ENCODE data around the gene PIK3R1.
"Not testable (repeated sequence)": the region's sequence is repeated elsewhere in the genome, so short reads cannot be mapped to it uniquely, and the experiment has no call there.

PIK3R1 gene

GRCh38 chr5:68194386-68194785, 21.2 kb upstream of the PIK3R1 start:
- DNase-seq: no peak

- DNase-seq: no peak
Measured at GRCh38 chr5:68195137-68195536, 20.4 kb upstream of the PIK3R1 start.

GRCh38 chr5:68196876-68197275, 18.7 kb upstream of the PIK3R1 start:
- DNase-seq: no peak

- no peak for DNase-seq
Measured at GRCh38 chr5:68200288-68200687, 15.3 kb upstream of the PIK3R1 start.

GRCh38 chr5:68210654-68211053, 4.9 kb upstream of the PIK3R1 start:
- not testable (repeated sequence) for DNase-seq

- DNase-seq: no peak
Measured at GRCh38 chr5:68214482-68215207, 911 bp upstream of the PIK3R1 start.

GRCh38 chr5:68215898-68216244, 315 bp downstream of the PIK3R1 start:
- no peak for DNase-seq

GRCh38 chr5:68216245-68217046, 890 bp downstream of the PIK3R1 start:
- DNase-seq: peak; percentile 27

GRCh38 chr5:68217047-68217355, 1.4 kb downstream of the PIK3R1 start:
- no peak for DNase-seq

- no peak for DNase-seq
Measured at GRCh38 chr5:68217528-68217927, 2.0 kb downstream of the PIK3R1 start.

DNA sequence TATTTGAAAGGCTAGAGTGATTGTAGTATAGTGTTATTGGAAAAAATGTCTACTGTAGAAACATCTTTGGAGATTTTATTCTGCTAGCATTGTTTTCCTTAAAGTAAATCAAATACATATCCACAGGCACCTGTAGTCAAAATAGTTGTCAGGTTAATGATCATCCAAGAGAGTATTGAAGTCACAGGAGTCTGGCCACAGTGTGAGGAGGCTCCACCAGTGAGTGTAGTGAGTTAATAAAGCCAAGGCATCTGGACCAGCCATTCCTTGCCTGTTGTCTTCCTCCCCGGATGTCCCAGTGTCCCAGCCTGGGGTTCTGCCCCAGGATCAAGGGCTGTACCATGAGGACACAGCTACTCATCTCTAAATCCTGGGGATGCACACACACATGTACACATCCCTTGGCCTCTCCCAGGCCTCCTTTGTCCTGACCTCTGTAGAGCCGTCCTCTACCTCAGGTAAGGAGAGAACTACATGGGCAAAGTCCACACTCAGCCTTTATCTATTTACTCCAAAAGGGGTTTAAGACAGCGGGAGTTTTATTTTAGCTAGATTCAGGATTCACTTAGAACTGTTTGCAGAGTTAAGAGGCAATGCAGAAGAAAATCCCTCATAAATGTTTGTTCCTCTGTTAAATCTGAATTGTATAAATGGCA, 3.7 kb downstream of the PIK3R1 start:
- DNase-seq: no peak

DNA sequence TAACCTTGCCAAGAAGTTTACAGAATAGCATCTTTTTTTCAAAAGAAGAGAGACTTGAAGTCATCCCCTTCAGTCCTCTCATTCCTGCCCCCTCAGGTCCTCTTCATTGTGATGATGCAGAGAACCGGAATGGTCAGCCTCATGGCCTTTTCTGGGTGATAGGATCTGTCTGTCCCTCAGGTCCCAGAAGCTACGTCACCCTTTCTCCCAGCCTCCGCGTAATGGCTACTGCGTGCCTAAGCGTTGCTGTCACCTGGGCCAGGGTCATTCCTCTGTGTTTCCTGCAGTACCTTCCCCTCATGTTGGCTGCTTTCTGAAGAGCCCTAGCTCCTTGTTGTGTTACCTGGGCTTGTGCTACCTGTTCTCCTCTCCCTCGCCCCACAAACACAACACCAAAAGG, 4.7 kb downstream of the PIK3R1 start:
- DNase-seq: no peak

- no peak for DNase-seq
Measured at GRCh38 chr5:68220914-68221313, 5.4 kb downstream of the PIK3R1 start.

DNA sequence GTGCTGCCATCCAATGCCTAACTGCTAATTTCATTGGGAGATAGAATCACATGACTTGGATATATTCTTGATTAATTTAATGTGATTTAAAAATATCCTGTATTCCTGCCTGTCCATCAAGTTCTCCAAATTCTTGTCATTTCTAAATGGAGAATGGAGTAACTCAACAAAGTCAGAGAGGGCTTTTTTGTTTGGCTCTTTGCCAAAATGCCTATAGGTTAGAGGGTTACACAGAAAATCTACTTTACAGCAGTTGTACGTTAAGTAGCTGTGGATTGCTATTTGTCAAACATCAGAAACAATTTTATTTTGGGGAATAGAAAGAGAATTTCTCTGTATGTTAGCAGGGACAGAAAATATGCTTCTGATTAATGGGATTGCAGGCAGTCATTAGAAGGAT, 5.9 kb downstream of the PIK3R1 start:
- DNase-seq: no peak

DNA sequence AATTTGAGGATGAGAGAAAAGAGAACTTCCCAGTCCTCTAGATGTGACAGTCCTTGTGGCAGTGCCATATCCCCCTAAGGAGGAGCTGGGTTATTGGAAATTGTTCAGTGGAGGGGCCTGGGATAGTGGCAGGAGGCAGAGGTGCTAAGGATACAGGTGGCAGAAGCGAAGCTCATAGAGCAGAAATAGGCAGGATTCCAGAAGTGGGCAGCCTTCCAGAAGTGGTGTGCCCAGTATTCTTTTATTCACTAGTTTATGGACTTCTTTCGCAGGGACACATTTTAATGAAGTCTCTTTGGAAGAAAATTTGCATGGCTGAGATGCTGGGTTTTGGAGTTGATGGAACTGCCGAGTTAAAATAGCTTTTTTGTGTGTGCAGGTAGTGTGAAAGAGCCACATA, 6.8 kb downstream of the PIK3R1 start:
- DNase-seq: no peak

DNA sequence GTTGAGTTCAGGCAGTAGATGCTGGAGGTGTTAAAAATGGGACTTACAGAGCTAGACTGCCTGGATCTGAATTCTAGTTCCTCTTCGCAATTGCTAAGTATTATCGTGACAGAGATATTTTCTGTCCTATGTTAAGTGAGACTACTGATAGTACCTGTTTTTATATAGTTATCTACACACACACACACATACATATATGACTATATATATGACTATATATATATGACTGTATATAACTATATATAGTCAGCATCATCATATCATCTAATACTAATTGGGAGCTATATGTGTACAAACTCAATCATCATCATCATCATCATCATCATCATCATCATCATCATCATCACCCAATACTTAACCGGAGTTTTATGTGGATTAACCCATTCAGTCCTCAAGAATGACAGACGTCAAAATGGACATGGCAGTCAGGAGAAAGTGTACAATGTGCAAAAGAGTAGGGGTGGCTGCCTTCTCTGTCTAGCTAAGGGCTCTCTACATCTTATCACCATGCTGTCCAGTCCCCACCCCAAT, 7.3 kb downstream of the PIK3R1 start:
- DNase-seq: no peak

- DNase-seq: no peak
Measured at GRCh38 chr5:68223904-68224303, 8.3 kb downstream of the PIK3R1 start.

DNA sequence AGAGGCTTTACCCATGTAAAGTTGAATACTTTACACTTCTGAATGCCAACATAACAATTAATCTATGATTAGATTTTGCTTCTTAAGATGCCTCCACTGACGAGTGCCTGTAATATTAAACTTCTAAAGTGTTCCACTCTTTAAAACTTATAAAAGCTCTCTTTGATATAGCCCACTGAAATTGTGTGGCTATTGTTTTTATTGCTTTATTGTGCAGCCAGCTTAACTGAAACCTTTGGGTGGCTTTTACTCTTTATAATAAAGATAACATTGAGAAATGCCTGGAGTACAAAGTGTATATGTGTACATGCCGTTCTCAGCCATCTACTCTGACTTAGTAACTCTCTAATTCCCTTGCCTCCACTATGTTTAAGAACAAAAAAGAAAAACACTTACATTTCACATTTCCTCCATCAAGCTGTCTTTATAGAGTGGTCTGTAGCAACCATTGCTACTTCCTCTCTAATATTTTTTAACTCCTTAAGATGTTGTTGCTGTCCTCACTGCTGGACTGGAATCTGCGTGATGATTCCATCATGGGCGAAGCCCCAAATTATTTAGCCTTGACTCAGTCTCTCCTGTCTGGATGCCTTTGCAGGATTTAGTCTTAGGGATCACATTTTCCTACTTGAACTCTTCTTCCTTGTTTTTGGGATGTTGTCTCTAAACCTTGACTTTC, 9.1 kb downstream of the PIK3R1 start:
- DNase-seq: no peak

DNA sequence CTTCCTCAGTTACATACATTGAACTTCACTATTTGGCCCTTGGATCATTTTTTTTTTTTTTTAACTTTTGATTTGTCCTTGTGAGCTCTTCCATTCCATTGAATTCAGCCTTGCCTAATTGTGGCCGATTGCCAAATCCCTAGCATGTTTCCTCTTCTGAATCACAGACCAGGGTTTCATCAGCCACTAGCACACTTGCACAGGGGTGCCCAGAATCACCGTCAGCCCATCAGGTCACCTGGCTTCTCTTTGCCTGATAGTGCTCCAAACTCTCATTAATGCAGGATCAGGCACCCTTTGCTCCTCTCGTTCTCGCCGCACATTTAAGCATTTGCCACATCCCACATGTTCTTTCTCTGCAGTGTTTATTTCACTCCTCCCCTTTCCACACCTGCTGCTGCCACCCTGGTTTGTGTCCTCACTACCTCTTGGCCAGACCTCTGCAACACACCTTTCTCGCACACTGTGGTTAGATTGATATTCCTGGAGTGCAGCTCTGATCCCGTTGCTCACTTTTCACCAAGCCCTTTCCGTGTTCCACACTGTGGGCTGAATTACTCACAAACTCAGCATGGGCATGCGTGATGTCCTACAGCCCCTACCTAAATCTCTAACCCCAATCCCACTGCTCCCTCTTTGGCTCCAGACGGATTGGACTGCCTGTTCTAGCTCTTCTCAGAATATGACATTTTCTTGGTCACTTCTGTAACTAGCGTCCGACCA, 9.8 kb downstream of the PIK3R1 start:
- no peak for DNase-seq

DNA sequence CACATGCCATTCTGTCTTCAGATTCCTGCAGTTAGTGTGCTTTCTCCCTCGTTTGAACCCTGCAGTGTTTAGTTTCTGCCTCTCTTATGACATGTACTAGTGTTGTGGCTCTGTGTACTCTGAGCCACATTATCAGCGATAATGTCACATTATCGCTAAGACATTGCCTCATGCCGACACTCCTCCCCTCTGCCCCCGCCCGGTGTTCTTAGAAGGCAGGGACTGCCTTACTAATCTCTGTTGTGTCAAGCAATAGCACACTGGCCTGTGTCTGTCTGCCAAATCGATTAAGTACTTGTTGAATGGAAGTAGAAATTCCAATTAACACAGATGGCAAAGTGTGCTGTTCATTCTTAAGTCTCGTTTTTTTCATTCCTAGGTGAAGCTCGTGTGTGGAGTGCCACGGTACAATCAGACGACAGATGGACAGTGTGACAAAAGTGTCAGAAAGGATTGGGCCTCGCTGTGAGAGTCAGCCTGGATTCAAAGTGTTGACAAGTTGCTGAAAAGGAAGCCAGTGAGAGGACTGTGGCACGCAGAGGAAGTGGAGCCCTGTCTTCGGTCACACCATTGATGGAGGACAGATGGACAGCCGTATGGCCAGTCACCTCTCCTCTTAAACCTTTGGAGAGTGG, 10.5 kb downstream of the PIK3R1 start:
- no peak for DNase-seq

- no peak for DNase-seq
Measured at GRCh38 chr5:68226546-68227073, 11.1 kb downstream of the PIK3R1 start.
